Panc1 (cell line): ENCODE measurements around the gene ZMAT3. TPM values are rescaled to one million over a fixed set of nuclear protein-coding genes. Genes with fewer than 3 reads are reported as not detected.
"Not testable (repeated sequence)": the region's sequence is repeated elsewhere in the genome, so short reads cannot be mapped to it uniquely, and the experiment has no call there.

Source experiments
- ATAC-seq: fragments of 200-7000 bp; cut with Tn5 transposase; 2 replicates; pipeline ENCODE4 v1.9.1; 2020; ENCODE audit warnings: mild to moderate bottlenecking, moderate library complexity
- BruUV-seq: library from RNA; stranded (reverse); fragments of 400-500 nt; replicated peaks from 2 replicates; lab custom pipeline; 2021; lab: Mats Ljungman, UMichigan
- CTCF ChIA-PET: fragments of 300-600 bp; sonication (Branson Sonifier 250); formaldehyde crosslinking; loops from one replicate; lab custom pipeline; 2022; ENCODE audit warnings: antibody characterized with exemption; lab: Charles Lee
- POLR2A ChIA-PET: fragments of 300-600 bp; sonication (Branson Sonifier 250); formaldehyde crosslinking; loops from one replicate; lab custom pipeline; 2022; ENCODE audit warnings: antibody characterized with exemption; lab: Charles Lee
- DNase-seq: peaks from one replicate; pipeline ENCODE4 v3.0.0-alpha.2; 2010; ENCODE audit warnings: low read depth, low spot score
- H3K27ac ChIP-seq: 2 replicates; pipeline ENCODE4 v1.5.1; 2011; ENCODE audit warnings: mild to moderate bottlenecking, low read length, inconsistent platforms
- H3K27me3 ChIP-seq: fragments of 200-500 bp; sonication (Bioruptor generic); 2 replicates; pipeline ENCODE4 v1.6.0; 2014; ENCODE audit warnings: low read length, inconsistent platforms; ENCODE audit not compliant: control insufficient read depth, insufficient read depth
- H3K36me3 ChIP-seq: fragments of 200-500 bp; sonication (Bioruptor generic); 2 replicates; pipeline ENCODE4 v1.5.1; 2014; ENCODE audit warnings: inconsistent platforms, mild to moderate bottlenecking, low read length, moderate library complexity; ENCODE audit not compliant: control insufficient read depth, insufficient read depth
- H3K4me1 ChIP-seq: 2 replicates; pipeline ENCODE4 v1.5.1; 2011; ENCODE audit warnings: inconsistent platforms, mild to moderate bottlenecking, low read length, moderate library complexity; ENCODE audit not compliant: control insufficient read depth, insufficient read depth
- H3K4me3 ChIP-seq, 2 experiments: 2 replicates each; pipeline ENCODE4 v1.5.1; 2011 to 2012; ENCODE audit warnings: low read depth in 2 of 2, low read length in 2 of 2, mild to moderate bottlenecking in 2 of 2, inconsistent platforms in 1 of 2, moderate library complexity in 1 of 2
- H3K9me3 ChIP-seq: fragments of 200-500 bp; sonication (Bioruptor generic); 2 replicates; pipeline ENCODE4 v1.5.1; 2014; ENCODE audit warnings: low read depth, mild to moderate bottlenecking, inconsistent platforms, low read length, moderate library complexity; ENCODE audit not compliant: control insufficient read depth, insufficient read depth
- CTCF ChIP-seq: fragments of 450-650 bp; IDR thresholded peaks from 2 replicates; pipeline ENCODE4 v1.5.1; 2017; ENCODE audit warnings: mild to moderate bottlenecking
- POLR2AphosphoS5 ChIP-seq: IDR thresholded peaks from 2 replicates; pipeline ENCODE4 v1.6.1; 2012; ENCODE audit warnings: mild to moderate bottlenecking, low read depth, low read length, moderate library complexity
- REST ChIP-seq, 2 experiments: IDR thresholded peaks; 2 replicates each; pipeline ENCODE4 v1.6.1; 2011 to 2012; ENCODE audit warnings: low read depth in 2 of 2, control low read depth in 1 of 2, low read length in 1 of 2, mild to moderate bottlenecking in 1 of 2, moderate library complexity in 1 of 2; ENCODE audit not compliant: insufficient read depth in 1 of 2
- SIN3A ChIP-seq: IDR thresholded peaks from 2 replicates; pipeline ENCODE4 v1.6.1; 2012; ENCODE audit warnings: low read depth, mild to moderate bottlenecking, low read length, moderate library complexity, borderline replicate concordance; ENCODE audit not compliant: insufficient read depth
- TCF7L2 ChIP-seq: IDR thresholded peaks from 2 replicates; pipeline ENCODE4 v1.6.1; 2011; ENCODE audit warnings: mild to moderate bottlenecking, low read depth, low read length, inconsistent platforms
- in situ Hi-C: cut with HindIII; loops from 2 replicates; pipeline ENCODE4 v1.10.0; 2016; ENCODE audit warnings: low sequenced_read_pairs, low pct_unique_long_range_greater_than_20kb
- intact Hi-C: fragments of 100-400 bp; cut with micrococcal nuclease; formaldehyde crosslinking; loops from one replicate; pipeline ENCODE4 v1.10.0; 2022; ENCODE audit not compliant: unreplicated experiment
- total RNA-seq: library from RNA; stranded (reverse); gene quantifications from one replicate; pipeline ENCODE4 v1.2.1, GENCODE V29; 2021; ENCODE audit not compliant: unreplicated experiment

The ZMAT3 gene
- total RNA-seq, 1 experiment from 2014 or later = 14.6 TPM

- Histone ChIP-seq H3K4me1 (no peaks in the 10 kb centered on the region), H3K9me3 (no peaks in the 10 kb centered on the region), H3K4me3 (no peak overlapping the region), H3K27ac (no peak overlapping the region), H3K27me3 (no peaks in the 10 kb centered on the region), H3K36me3 (no peaks in the 10 kb centered on the region)
- in situ Hi-C loops = no loop called here
- TF ChIP-seq TCF7L2 (no peak), POLR2AphosphoS5 (no peak), CTCF (no peak), SIN3A (no peak), REST (IDR thresholded peaks at IDR 0.05; ENCODE audit: insufficient read depth in 1 of 2, low read depth in 2 of 2, low read length in 1 of 2) (no peak)
- ChIA-PET POLR2A (no interaction called here), CTCF (no interaction called here)
- intact Hi-C loops = no loop called here
- no TSS peak for BruUV-seq
- ATAC-seq (no peak), DNase-seq (no peak)
Observed at GRCh38 chr3:179036226-179036625, 35.4 kb downstream of the ZMAT3 start.

GRCh38 chr3:179035232-179035631, 36.4 kb downstream of the ZMAT3 start:
- H3K4me3 ChIP-seq = no peak overlapping the region
- TF ChIP-seq TCF7L2 (no peak), CTCF (no peak), REST (IDR thresholded peaks at IDR 0.05; ENCODE audit: insufficient read depth in 1 of 2, low read depth in 2 of 2, low read length in 1 of 2) (no peak), POLR2AphosphoS5 (no peak), SIN3A (no peak)
- ATAC-seq = no peak
- no TSS peak for BruUV-seq
- no peak for DNase-seq
- H3K9me3 ChIP-seq = no peaks in the 10 kb centered on the region
- ChIA-PET CTCF (no interaction called here), POLR2A (no interaction called here)
- H3K27me3 ChIP-seq = no peaks in the 10 kb centered on the region
- H3K4me1 ChIP-seq = no peaks in the 10 kb centered on the region
- no peaks in the 10 kb centered on the region for H3K36me3 ChIP-seq
- no peak overlapping the region for H3K27ac ChIP-seq
- intact Hi-C loops (no loop called here), in situ Hi-C loops (no loop called here)

GRCh38 chr3:179033304-179033657, 38.3 kb downstream of the ZMAT3 start:
- H3K27ac ChIP-seq, H3K27me3 ChIP-seq, intact Hi-C loops, ATAC-seq, H3K4me1 ChIP-seq, H3K36me3 ChIP-seq, in situ Hi-C loops, POLR2A ChIA-PET, H3K4me3 ChIP-seq, CTCF ChIA-PET, BruUV-seq, H3K9me3 ChIP-seq, DNase-seq: not testable (repeated sequence)
